ENCODE results near the gene ELMO1. TPM values are rescaled to one million over a fixed set of nuclear protein-coding genes. Genes with fewer than 3 reads are reported as not detected.

Gene ELMO1
- total RNA-seq, 4 donors from 2014 or later = 24.6 to 120 (median 71.9) TPM

DNA sequence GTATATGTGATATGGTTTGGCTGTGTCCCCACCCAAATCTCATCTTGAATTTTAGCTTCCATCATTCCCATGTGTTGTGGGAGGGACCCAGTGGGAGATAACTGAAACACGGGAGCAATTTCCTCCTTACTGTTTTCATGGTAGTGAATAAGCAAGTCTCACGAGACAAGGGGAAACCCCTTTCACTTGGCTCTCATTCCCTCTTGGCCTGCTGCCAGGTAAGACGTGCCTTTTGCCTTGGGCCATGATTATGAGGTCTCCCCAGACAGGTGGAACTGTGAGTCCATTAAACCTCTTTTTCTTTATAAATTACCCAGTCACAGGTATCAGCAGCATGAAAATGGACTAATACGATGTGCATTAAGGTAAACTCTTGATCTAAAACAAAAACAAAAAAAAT, 367.2 kb downstream of the ELMO1 start:
- Histone ChIP-seq H3K4me3 (no peak overlapping the region), H3K27me3 (no peaks in the 10 kb centered on the region), H3K36me3 (no peaks in the 10 kb centered on the region), H3K9me3 (no peaks in the 10 kb centered on the region), H3K4me1 (peaks cover 0 to 9% (median 4%) of the 10 kb centered on the region in 4 donors), H3K27ac (no peak overlapping the region)
- intact Hi-C loops (cut with DNase I; ENCODE audit: low total_unique reads) = no loop called here
- no peak for TF ChIP-seq POLR2AphosphoS5 (IDR thresholded peaks at IDR 0.05)
- TF ChIP-seq POLR2A (IDR thresholded peaks at IDR 0.05) = no peak
- TF ChIP-seq, protein P1, sequence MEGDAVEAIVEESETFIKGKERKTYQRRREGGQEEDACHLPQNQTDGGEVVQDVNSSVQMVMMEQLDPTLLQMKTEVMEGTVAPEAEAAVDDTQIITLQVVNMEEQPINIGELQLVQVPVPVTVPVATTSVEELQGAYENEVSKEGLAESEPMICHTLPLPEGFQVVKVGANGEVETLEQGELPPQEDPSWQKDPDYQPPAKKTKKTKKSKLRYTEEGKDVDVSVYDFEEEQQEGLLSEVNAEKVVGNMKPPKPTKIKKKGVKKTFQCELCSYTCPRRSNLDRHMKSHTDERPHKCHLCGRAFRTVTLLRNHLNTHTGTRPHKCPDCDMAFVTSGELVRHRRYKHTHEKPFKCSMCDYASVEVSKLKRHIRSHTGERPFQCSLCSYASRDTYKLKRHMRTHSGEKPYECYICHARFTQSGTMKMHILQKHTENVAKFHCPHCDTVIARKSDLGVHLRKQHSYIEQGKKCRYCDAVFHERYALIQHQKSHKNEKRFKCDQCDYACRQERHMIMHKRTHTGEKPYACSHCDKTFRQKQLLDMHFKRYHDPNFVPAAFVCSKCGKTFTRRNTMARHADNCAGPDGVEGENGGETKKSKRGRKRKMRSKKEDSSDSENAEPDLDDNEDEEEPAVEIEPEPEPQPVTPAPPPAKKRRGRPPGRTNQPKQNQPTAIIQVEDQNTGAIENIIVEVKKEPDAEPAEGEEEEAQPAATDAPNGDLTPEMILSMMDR (IDR thresholded peaks at IDR 0.05) = no peak
- TF ChIP-seq EP300 (IDR thresholded peaks at IDR 0.05; ENCODE audit: low read depth) = no peak
- WGBS, 2 donors (ENCODE audit: low coverage in 1 of 2) = 25 to 50% methylated on average over 2 to 4 of the region's 4 CpGs
- in situ Hi-C loops (cut with MboI; ENCODE audit: low pct_ligation_motif_present in 1 of 4, low pct_unique_long_range_greater_than_20kb in 1 of 4, low sequenced_read_pairs in 3 of 4) = no loop called here
- DNase-seq = peak; percentile 41

DNA sequence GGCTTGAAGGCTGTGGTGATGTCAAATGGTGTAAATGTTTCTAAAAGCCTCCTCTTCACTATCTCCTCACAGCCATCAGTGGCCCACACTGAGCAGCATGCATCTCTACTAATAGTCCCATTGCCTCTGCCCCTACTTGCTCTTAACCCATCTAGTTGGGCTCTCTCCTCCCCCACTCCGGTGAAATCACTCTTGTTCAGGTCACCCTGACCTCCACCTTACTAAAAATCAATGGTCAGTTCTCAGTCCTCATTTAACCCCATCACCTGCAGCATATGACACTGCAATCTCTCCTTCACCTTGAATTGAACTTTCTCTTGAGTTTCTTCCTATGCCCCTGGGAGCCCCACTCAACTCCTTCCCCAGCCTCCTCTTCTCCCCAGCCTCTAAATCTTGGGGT, 369.2 kb downstream of the ELMO1 start:
- intact Hi-C loops (cut with DNase I; ENCODE audit: low total_unique reads) = no loop called here
- WGBS, 2 donors (ENCODE audit: low coverage in 1 of 2) = 94% methylated on average over 1 of the region's 1 CpG; no CpG with 5 or more reads in 1 of the 2 donors
- no peak overlapping the region for H3K27ac ChIP-seq
- TF ChIP-seq, protein P1 (IDR thresholded peaks at IDR 0.05) = no peak
- no peak for TF ChIP-seq POLR2A (IDR thresholded peaks at IDR 0.05)
- TF ChIP-seq EP300 (IDR thresholded peaks at IDR 0.05; ENCODE audit: low read depth) = no peak
- no peak for TF ChIP-seq POLR2AphosphoS5 (IDR thresholded peaks at IDR 0.05)
- no peaks in the 10 kb centered on the region for H3K36me3 ChIP-seq
- peaks cover 0 to 9% (median 4%) of the 10 kb centered on the region in 4 donors for H3K4me1 ChIP-seq
- H3K4me3 ChIP-seq = no peak overlapping the region
- no peaks in the 10 kb centered on the region for H3K27me3 ChIP-seq
- no peak for DNase-seq
- in situ Hi-C loops (cut with MboI; ENCODE audit: low pct_ligation_motif_present in 1 of 4, low pct_unique_long_range_greater_than_20kb in 1 of 4, low sequenced_read_pairs in 3 of 4) = no loop called here
- no peaks in the 10 kb centered on the region for H3K9me3 ChIP-seq

DNA sequence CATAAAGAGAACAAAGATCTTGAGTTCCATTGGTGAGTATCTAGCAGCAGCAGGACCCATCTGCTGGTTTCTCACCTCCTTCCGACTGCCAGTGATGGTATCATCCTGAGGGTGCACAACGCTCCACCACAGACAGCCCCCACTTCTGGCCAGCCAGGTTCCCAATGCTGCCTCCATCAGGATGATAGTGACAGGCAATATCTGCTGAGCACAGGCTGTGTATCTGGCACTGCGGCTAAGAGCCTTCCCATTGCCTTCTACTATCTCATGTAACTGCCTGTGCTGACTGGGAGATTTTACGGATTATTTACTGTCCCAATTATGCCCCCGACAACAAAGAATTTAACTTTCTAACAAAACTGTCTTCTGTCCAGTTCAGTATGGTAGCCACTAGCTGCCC, 372.0 kb downstream of the ELMO1 start:
- in situ Hi-C loops (cut with MboI; ENCODE audit: low pct_ligation_motif_present in 1 of 4, low pct_unique_long_range_greater_than_20kb in 1 of 4, low sequenced_read_pairs in 3 of 4) (no loop called here), intact Hi-C loops (cut with DNase I; ENCODE audit: low total_unique reads) (no loop called here)
- DNase-seq = no peak
- no peaks in the 10 kb centered on the region for H3K27me3 ChIP-seq
- H3K36me3 ChIP-seq = no peaks in the 10 kb centered on the region
- H3K9me3 ChIP-seq = no peaks in the 10 kb centered on the region
- H3K27ac ChIP-seq = no peak overlapping the region
- TF ChIP-seq POLR2AphosphoS5 (IDR thresholded peaks at IDR 0.05) (no peak), EP300 (IDR thresholded peaks at IDR 0.05; ENCODE audit: low read depth) (no peak), POLR2A (IDR thresholded peaks at IDR 0.05) (no peak)
- TF ChIP-seq, protein P1 (IDR thresholded peaks at IDR 0.05) = no peak
- H3K4me1 ChIP-seq = no peaks in the 10 kb centered on the region
- WGBS, 2 donors (ENCODE audit: low coverage in 1 of 2) = 94 to 100% methylated on average over 1 to 5 of the region's 5 CpGs
- no peak overlapping the region for H3K4me3 ChIP-seq

DNA sequence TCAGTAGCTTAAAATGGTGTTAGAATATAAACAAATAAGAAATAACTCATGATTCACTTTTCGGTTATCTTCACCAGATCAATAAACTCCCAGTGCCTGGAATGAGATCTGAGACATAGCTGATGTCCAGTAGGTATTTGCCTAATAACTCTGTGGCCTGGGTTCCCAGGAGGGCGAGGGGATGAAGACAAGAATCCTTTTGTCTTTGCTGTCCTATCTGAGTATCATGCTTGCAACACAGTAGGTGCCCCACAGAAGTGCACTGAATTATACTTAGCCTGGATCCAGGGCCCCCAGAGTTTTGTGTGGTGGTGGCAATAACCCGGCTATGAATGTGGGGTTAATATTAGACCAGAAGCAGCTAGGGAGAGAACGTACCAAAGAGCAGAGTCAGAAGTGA, 374.3 kb downstream of the ELMO1 start:
- in situ Hi-C loops (cut with MboI; ENCODE audit: low pct_ligation_motif_present in 1 of 4, low pct_unique_long_range_greater_than_20kb in 1 of 4, low sequenced_read_pairs in 3 of 4) = no loop called here
- DNase-seq = no peak

More for the DNA sequence above, 374.3 kb downstream of the ELMO1 start:
- H3K27me3 ChIP-seq = no peaks in the 10 kb centered on the region
- TF ChIP-seq POLR2A (IDR thresholded peaks at IDR 0.05) (no peak), POLR2AphosphoS5 (IDR thresholded peaks at IDR 0.05) (no peak), EP300 (IDR thresholded peaks at IDR 0.05; ENCODE audit: low read depth) (no peak)
- TF ChIP-seq, protein P1 (IDR thresholded peaks at IDR 0.05) = no peak
- H3K27ac ChIP-seq = no peak overlapping the region
- H3K9me3 ChIP-seq = no peaks in the 10 kb centered on the region
- 91 to 97% methylated on average over 4 of the region's 4 CpGs for WGBS, 2 donors (ENCODE audit: low coverage in 1 of 2)
- H3K4me3 ChIP-seq = no peak overlapping the region
- intact Hi-C loops (cut with DNase I; ENCODE audit: low total_unique reads) = no loop called here
- no peaks in the 10 kb centered on the region for H3K36me3 ChIP-seq
- H3K4me1 ChIP-seq = no peaks in the 10 kb centered on the region

Measured in transverse colon (tissue), 4 donors.